Measurements from ENCODE around the gene EPC2. TPM values are rescaled to one million over a fixed set of nuclear protein-coding genes. Genes with fewer than 3 reads are reported as not detected.
"Not testable (repeated sequence)": the region's sequence is repeated elsewhere in the genome, so short reads cannot be mapped to it uniquely, and the experiment has no call there.

EPC2 gene
- total RNA-seq, 1 donor from 2014 or later: 39.3 TPM

DNA sequence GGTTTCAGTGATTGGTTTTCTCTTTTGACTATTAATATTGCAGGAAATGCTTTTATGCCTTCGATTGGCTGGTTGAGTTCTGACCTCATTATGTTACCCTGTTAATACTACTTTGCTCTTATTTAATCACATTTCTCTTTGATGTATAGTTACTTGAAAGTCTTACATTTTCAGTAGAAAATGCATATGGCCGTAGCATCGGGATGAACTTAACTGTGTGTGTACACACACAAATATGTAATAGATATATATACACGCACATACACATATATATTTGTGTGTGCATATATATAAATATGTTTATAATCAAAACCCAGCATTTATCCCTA, 1.6 kb downstream of the EPC2 start:
- no peak for DNase-seq (ENCODE audit: low spot score)
- no peak overlapping the region for H3K27ac ChIP-seq
- peaks cover 11% of the 10 kb centered on the region for H3K36me3 Mint-ChIP-seq
- no peak overlapping the region for H3K9ac ChIP-seq
- H3K79me2 ChIP-seq (ENCODE audit: low read depth): peaks cover 59% of the 10 kb centered on the region
- H3F3A ChIP-seq (ENCODE audit: low read depth): peaks cover 15% of the 10 kb centered on the region
- peaks cover 57% of the 10 kb centered on the region for H4K20me1 ChIP-seq (ENCODE audit: low read depth)
- H3K9me3 ChIP-seq (ENCODE audit: low read depth): no peaks in the 10 kb centered on the region
- peaks cover 28% of the 10 kb centered on the region for H3K27me3 ChIP-seq
- no peak overlapping the region for H2AFZ ChIP-seq (replicated peaks)
- peak overlapping the region; percentile 94 for H3K4me3 Mint-ChIP-seq
- H3K4me1 Mint-ChIP-seq: peaks cover 17% of the 10 kb centered on the region
- peaks cover 10% of the 10 kb centered on the region for H3K27me3 Mint-ChIP-seq (ENCODE audit: insufficient read depth, low read depth)
- no peaks in the 10 kb centered on the region for H3K36me3 ChIP-seq
- peak overlapping the region; percentile 69 for H3K4me2 ChIP-seq
- peak overlapping the region; percentile 74 for H3K4me3 ChIP-seq
- peak overlapping the region; percentile 13 for H3K27ac Mint-ChIP-seq
- TF ChIP-seq EZH2phosphoT487 (IDR thresholded peaks at IDR 0.05) (no peak), EZH2 (IDR thresholded peaks at IDR 0.05) (no peak)
- TF ChIP-seq, protein P1, sequence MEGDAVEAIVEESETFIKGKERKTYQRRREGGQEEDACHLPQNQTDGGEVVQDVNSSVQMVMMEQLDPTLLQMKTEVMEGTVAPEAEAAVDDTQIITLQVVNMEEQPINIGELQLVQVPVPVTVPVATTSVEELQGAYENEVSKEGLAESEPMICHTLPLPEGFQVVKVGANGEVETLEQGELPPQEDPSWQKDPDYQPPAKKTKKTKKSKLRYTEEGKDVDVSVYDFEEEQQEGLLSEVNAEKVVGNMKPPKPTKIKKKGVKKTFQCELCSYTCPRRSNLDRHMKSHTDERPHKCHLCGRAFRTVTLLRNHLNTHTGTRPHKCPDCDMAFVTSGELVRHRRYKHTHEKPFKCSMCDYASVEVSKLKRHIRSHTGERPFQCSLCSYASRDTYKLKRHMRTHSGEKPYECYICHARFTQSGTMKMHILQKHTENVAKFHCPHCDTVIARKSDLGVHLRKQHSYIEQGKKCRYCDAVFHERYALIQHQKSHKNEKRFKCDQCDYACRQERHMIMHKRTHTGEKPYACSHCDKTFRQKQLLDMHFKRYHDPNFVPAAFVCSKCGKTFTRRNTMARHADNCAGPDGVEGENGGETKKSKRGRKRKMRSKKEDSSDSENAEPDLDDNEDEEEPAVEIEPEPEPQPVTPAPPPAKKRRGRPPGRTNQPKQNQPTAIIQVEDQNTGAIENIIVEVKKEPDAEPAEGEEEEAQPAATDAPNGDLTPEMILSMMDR (IDR thresholded peaks at IDR 0.05): no peak
- peaks cover 2% of the 10 kb centered on the region for H3K9me3 Mint-ChIP-seq
- peaks cover 13% of the 10 kb centered on the region for H3K4me1 ChIP-seq

DNA sequence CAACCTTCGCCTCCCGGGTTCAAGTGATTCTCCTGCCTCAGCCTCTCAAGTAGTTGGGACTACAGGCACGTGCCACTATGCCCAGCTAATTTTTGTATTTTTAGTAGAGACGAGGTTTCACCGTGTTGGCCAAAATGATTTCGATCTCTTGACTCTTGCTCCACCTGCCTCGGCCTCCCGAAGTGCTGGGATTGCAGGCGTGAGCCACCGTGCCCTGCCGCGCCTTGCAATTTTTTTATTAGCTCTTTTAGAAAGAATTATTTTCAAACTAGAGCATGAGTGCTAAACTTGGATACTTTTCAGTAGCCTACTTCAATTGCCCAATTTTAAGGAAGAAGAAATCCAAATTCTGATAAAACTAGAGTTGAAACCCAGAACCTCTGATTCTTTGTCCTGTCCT, 3.2 kb downstream of the EPC2 start:
- not testable (repeated sequence) for H3K9me3 Mint-ChIP-seq; H3K9ac ChIP-seq; H3K36me3 ChIP-seq; DNase-seq (ENCODE audit: low spot score); H3K27ac Mint-ChIP-seq; H3K27ac ChIP-seq; H3K9me3 ChIP-seq (ENCODE audit: low read depth); H2AFZ ChIP-seq (replicated peaks); H3K27me3 Mint-ChIP-seq (ENCODE audit: insufficient read depth, low read depth); H3K4me2 ChIP-seq; H3K4me3 ChIP-seq
- Mint-ChIP-seq H3K36me3 (peaks cover 11% of the 10 kb centered on the region), H3K4me1 (peaks cover 17% of the 10 kb centered on the region), H3K4me3 (peak overlapping the region; percentile 20)
- Histone ChIP-seq H3K4me1 (peaks cover 17% of the 10 kb centered on the region), H3F3A (ENCODE audit: low read depth) (peaks cover 15% of the 10 kb centered on the region), H3K79me2 (ENCODE audit: low read depth) (peaks cover 74% of the 10 kb centered on the region), H3K27me3 (peaks cover 13% of the 10 kb centered on the region), H4K20me1 (ENCODE audit: low read depth) (peaks cover 72% of the 10 kb centered on the region)

DNA sequence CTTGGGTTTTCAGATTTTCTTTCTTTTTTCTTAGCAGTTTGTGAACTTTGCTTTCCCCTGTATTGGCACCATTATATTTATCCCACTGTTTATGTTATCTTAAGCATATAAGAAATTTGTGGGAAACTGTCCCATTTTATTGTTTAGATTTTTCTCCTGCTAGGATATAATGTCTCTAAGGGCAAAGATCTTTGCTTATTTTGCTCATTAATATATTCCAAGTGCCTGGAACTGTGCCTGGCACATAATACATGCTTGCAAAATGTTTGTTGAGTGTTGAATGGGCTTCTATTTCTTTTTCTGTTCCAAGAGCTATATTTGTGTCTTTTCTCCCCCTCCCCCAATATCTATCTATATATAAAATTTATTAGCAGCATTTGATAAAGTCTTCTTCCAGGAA, 5.4 kb downstream of the EPC2 start:
- peaks cover 20% of the 10 kb centered on the region for H3K4me1 ChIP-seq
- H3K4me3 ChIP-seq: no peak overlapping the region
- Mint-ChIP-seq H3K36me3 (peaks cover 9% of the 10 kb centered on the region), H3K4me1 (peaks cover 13% of the 10 kb centered on the region), H3K9me3 (peaks cover 2% of the 10 kb centered on the region), H3K27ac (no peak overlapping the region), H3K27me3 (ENCODE audit: insufficient read depth, low read depth) (no peaks in the 10 kb centered on the region), H3K4me3 (no peak overlapping the region)
- no peaks in the 10 kb centered on the region for H3K27me3 ChIP-seq
- no peaks in the 10 kb centered on the region for H3K9me3 ChIP-seq (ENCODE audit: low read depth)
- H2AFZ ChIP-seq (replicated peaks): no peak overlapping the region
- no peaks in the 10 kb centered on the region for H3K36me3 ChIP-seq
- no peak for DNase-seq (ENCODE audit: low spot score)
- H4K20me1 ChIP-seq (ENCODE audit: low read depth): peaks cover 95% of the 10 kb centered on the region
- TF ChIP-seq EZH2phosphoT487 (IDR thresholded peaks at IDR 0.05) (no peak), EZH2 (IDR thresholded peaks at IDR 0.05) (no peak)
- TF ChIP-seq, protein P1 (IDR thresholded peaks at IDR 0.05): no peak
- no peak overlapping the region for H3K9ac ChIP-seq
- H3K4me2 ChIP-seq: no peak overlapping the region
- H3F3A ChIP-seq (ENCODE audit: low read depth): peaks cover 8% of the 10 kb centered on the region
- peaks cover 97% of the 10 kb centered on the region for H3K79me2 ChIP-seq (ENCODE audit: low read depth)
- no peak overlapping the region for H3K27ac ChIP-seq

DNA sequence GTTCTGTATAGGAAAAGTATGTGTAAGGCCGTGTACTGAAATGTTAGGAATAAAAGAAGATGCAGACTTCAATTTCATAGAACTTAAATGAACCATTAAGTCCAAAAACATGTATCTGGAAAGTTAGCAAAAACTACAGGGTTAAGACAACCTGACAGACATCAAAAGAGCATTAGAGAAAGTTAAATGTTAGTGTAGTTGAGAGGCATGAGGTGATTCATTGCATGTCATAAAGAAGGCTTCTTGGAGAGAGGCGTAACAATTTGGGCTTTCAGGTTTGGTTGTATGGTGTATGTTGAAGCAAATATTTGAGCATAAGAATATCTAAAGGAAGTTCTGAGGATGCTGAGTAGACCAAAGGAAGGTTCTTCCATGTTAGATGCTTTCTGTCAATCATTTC, 6.3 kb downstream of the EPC2 start:
- Mint-ChIP-seq H3K27me3 (ENCODE audit: insufficient read depth, low read depth) (no peaks in the 10 kb centered on the region), H3K4me3 (no peak overlapping the region), H3K27ac (no peak overlapping the region), H3K9me3 (peaks cover 2% of the 10 kb centered on the region), H3K36me3 (peaks cover 9% of the 10 kb centered on the region), H3K4me1 (peaks cover 13% of the 10 kb centered on the region)
- H2AFZ ChIP-seq (replicated peaks): no peak overlapping the region
- H3K4me1 ChIP-seq: peaks cover 20% of the 10 kb centered on the region
- H3K4me2 ChIP-seq: peak overlapping the region; percentile 12
- H3K27me3 ChIP-seq: no peaks in the 10 kb centered on the region
- TF ChIP-seq EZH2phosphoT487 (IDR thresholded peaks at IDR 0.05): no peak
- H3K4me3 ChIP-seq: no peak overlapping the region
- peaks cover 5% of the 10 kb centered on the region for H3F3A ChIP-seq (ENCODE audit: low read depth)
- no peak overlapping the region for H3K9ac ChIP-seq
- H3K36me3 ChIP-seq: no peaks in the 10 kb centered on the region
- no peaks in the 10 kb centered on the region for H3K9me3 ChIP-seq (ENCODE audit: low read depth)
- DNase-seq (ENCODE audit: low spot score): no peak
- no peak overlapping the region for H3K27ac ChIP-seq
- peaks cover 99% of the 10 kb centered on the region for H4K20me1 ChIP-seq (ENCODE audit: low read depth)
- peaks cover 100% of the 10 kb centered on the region for H3K79me2 ChIP-seq (ENCODE audit: low read depth)
